GM12873 (cell line): ENCODE measurements around the gene ZNF213.

Source experiments
- TF ChIP-seq, protein P1 (sequence below): IDR thresholded peaks from 2 replicates; pipeline ENCODE4 v1.5.1; 2012; ENCODE audit warnings: low read depth, mild to moderate bottlenecking, moderate library complexity, low read length, control low read depth; ENCODE audit not compliant: insufficient read depth; ENCODE audit errors: missing control alignments

Gene ZNF213

DNA sequence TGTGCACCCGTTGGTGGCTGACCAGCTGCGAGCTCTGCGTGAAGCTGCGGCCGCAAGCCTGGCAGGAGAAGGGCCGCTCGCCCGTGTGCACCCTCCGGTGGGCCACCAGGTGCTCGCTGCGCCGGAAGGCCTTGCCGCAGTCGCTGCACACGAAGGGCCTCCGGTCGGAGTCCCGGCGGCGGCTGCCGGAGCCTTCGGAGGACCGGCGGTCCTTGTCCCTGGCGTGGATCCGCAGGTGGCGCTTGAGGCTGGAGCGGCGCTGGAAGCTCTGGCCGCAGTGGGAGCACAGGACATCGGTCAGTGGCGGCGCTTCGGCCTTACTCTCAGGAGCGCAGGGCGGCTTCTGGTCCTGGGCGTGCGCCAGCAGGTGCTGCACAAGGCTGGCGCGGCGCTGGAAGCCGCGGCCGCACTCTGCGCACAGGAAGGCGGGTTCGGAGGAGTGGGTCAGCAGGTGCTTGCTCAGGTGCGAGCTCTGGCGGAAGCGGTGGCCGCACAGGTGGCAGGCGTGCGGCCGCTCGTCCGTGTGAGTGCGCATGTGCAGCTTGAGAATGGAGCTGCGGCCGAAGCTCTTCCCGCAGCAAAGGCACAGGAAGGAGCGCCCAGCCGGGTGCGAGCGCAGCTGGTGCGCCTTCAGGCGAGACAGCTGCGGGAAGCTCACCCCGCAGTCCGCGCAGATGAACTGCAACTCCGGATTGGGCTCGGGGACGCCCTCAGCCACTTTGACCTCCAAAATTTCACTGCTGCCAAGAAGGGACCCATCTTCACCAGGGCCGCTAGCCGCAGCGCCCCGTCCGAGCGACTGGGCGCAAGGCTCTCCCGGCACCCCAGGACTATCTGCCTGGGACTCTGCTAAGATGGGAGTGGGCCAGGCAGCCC is 44.9 kb upstream of the ZNF213 start:
- TF ChIP-seq, protein P1, sequence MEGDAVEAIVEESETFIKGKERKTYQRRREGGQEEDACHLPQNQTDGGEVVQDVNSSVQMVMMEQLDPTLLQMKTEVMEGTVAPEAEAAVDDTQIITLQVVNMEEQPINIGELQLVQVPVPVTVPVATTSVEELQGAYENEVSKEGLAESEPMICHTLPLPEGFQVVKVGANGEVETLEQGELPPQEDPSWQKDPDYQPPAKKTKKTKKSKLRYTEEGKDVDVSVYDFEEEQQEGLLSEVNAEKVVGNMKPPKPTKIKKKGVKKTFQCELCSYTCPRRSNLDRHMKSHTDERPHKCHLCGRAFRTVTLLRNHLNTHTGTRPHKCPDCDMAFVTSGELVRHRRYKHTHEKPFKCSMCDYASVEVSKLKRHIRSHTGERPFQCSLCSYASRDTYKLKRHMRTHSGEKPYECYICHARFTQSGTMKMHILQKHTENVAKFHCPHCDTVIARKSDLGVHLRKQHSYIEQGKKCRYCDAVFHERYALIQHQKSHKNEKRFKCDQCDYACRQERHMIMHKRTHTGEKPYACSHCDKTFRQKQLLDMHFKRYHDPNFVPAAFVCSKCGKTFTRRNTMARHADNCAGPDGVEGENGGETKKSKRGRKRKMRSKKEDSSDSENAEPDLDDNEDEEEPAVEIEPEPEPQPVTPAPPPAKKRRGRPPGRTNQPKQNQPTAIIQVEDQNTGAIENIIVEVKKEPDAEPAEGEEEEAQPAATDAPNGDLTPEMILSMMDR: no peak

DNA sequence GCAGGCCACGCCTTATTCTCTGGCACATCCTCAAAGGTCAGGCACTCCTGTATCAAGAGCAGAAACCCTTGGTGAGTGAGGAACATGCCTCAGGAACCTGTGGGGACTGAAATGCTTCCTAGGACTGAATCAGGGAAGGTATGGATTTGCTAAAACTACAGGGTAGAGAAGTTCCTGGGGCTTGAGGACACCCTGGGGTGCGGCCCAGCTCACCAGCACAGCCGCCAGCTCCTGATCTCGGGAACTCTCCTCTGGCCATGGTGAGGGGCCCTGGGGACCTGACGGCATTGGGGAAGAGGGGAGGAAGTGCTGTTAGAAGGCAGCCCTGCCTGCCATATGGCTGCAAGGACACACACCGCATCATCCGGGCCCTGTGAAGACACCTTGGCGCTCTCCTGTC is 43.3 kb upstream of the ZNF213 start:
- TF ChIP-seq, protein P1: no peak

DNA sequence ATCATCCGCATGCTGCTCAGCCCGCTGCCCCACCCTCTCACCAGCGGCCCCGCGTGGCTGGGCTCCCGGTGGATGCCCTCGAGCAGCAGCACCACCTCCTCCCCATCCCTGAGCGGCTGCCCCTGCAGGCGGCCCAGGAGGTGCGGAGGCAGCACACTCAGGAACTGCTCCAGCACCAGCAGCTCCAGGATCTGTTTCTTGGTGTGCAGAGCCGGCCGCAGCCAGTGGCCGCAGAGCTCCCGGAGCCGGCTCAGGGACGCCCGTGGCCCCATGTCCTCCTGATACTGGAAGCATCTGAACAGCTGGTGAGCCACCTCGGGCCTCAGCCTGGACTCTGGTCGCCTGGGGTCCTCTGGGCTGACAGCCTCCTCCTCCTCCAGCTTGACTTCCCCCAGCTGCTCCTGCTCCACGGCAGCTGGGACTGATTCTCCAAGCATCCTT is 42.3 kb upstream of the ZNF213 start:
- TF ChIP-seq, protein P1: no peak

DNA sequence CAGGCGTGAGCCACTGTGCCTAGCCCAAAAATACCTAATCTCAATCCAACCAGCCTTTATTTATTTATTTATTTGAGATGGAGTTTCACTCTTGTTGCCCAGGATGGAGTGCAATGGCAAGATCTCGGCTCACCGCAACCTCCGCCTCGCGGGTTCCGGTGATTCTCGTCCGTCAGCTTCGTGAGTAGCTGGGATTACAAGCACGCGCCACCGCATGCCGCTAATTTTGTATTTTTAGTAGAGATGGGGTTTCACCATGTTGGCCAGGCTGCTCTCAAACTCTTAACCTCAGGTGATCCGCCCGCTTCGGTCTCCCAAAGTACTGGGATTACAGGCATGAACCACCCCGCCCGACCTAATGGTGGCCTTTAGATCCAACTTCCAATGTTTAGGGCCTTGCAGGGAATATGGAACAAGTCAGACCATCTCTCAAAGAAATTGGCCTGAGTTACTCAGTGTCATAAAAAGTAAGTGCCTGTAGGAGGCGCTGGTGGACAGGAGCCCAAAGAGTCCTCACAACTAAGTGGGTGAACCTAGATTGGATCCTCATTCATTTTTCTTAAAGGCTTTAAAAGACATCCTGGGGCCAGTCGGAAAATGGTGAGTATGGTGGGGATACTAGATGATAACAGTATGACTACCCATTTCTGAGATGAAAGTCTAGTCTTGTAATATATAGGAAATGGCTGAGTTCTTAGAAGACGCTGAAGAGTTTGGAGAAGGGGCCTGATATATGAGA is 40.4 kb upstream of the ZNF213 start:
- TF ChIP-seq, protein P1: peak; percentile 83

DNA sequence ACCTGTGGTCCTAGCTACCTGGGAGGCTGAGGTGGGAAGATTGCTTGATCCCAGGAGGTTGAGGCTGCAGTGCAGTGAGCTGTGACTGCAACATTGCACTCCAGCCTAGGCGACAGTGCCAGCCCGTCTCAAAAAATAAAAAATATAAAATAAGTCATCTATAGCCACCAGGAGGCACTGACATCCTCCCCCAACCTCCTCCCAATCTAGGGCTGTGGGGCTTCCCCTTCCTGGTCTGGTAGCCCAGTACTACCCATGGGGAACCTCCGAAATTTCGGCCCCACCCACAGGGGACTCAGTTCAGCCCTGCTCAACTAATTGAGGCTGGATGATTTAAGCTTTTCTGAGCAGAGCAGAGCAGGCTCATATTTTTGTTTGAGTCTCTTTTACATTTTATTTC is 39.0 kb upstream of the ZNF213 start:
- TF ChIP-seq, protein P1: peak; percentile 62

DNA sequence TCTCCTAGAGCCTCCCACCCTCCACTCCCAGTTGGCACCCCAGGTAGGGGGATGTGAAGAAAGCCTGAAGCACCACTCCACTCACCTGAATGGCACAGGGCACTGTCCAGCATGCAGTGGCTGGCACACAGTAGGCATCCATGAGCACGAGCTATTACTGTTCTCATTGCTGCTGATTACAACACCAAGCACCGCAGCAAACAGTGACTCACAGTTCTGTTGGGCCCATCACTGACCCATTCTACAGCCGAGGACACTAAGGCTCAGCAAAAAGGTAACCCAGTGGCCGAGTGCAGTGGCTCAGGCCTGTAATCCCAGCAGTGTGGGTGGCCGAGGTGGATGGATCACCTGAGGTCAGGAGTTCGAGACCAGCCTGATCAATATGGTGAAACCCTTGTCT is 38.5 kb upstream of the ZNF213 start:
- TF ChIP-seq, protein P1: no peak

DNA sequence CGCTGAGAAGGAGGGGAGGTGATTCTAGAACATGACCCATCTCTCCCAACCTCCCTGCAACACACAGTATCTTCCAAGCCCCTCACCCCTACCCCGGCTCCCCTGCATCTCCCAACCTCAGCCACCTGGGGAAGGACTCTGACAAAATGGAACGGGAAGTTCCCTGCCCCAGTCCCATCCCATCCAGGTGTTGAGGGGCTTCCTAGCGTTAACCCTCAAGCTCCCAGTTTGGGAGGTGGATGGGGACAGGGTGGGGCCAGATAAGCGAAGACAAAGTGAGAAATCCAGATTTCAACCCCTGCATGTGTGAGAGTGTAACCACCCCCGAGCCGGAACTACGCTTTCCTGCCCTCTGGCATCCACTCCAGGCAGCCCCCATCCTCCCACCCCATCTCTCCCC is 37.6 kb upstream of the ZNF213 start:
- TF ChIP-seq, protein P1: no peak
